ENCODE measurements around the gene LIPT2. TPM values are rescaled to one million over a fixed set of nuclear protein-coding genes. Genes with fewer than 3 reads are reported as not detected.

The LIPT2 gene
- total and polyA plus RNA-seq, 2 experiments from 2014 or later: 8.2 to 16.9 TPM

- no peaks in the 10 kb centered on the region for H3K36me3 Mint-ChIP-seq (ENCODE audit: low read depth)
- peak overlapping the region; percentile 84 for H2AFZ ChIP-seq
- H3K4me3 ChIP-seq: no peak overlapping the region
- no peaks in the 10 kb centered on the region; the same call in 2 of the 3 replicates for H3K9me3 Mint-ChIP-seq
- 0 out of 2 replicates have a peak, but pooled peaks cover 6% of the 10 kb centered on the region for H3K9me2 ChIP-seq (ENCODE audit: insufficient read depth)
- TF ChIP-seq ZNF331 (CRISPR knock-in tag; IDR thresholded peaks at IDR 0.05; ENCODE audit: low read depth) (no peak), EZH2phosphoT487 (IDR thresholded peaks at IDR 0.05; ENCODE audit: unreplicated experiment) (no peak), ZNF114 (CRISPR knock-in tag; IDR thresholded peaks at IDR 0.05) (no peak), NANOG (IDR thresholded peaks at IDR 0.05; ENCODE audit: borderline replicate concordance) (no peak), POLR2AphosphoS5 (IDR thresholded peaks at IDR 0.05; ENCODE audit: low read depth) (no peak), CREB1 (CRISPR knock-in tag; IDR thresholded peaks at IDR 0.05; ENCODE audit: low read depth) (no peak)
- TF ChIP-seq, protein P1, sequence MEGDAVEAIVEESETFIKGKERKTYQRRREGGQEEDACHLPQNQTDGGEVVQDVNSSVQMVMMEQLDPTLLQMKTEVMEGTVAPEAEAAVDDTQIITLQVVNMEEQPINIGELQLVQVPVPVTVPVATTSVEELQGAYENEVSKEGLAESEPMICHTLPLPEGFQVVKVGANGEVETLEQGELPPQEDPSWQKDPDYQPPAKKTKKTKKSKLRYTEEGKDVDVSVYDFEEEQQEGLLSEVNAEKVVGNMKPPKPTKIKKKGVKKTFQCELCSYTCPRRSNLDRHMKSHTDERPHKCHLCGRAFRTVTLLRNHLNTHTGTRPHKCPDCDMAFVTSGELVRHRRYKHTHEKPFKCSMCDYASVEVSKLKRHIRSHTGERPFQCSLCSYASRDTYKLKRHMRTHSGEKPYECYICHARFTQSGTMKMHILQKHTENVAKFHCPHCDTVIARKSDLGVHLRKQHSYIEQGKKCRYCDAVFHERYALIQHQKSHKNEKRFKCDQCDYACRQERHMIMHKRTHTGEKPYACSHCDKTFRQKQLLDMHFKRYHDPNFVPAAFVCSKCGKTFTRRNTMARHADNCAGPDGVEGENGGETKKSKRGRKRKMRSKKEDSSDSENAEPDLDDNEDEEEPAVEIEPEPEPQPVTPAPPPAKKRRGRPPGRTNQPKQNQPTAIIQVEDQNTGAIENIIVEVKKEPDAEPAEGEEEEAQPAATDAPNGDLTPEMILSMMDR (conservative IDR thresholded peaks at IDR 0.05; ENCODE audit: low read depth in 2 of 2): no peak
- DNase-seq (ENCODE audit: low spot score) (no peak), ATAC-seq (no peak)
- H3K27me3 Mint-ChIP-seq (ENCODE audit: insufficient read depth, low read depth, poor library complexity): peaks cover 5% of the 10 kb centered on the region
- H3K4me3 Mint-ChIP-seq: no peak overlapping the region
- H3K27ac Mint-ChIP-seq: no peak overlapping the region
- no peaks in the 10 kb centered on the region for H3F3A ChIP-seq (replicated peaks; ENCODE audit: low read depth)
- H4K20me1 ChIP-seq (replicated peaks; ENCODE audit: insufficient read depth): no peaks in the 10 kb centered on the region
- no peaks in the 10 kb centered on the region for H3K79me2 ChIP-seq (replicated peaks; ENCODE audit: insufficient read depth)
- no peaks in the 10 kb centered on the region for H3K4me1 ChIP-seq (ENCODE audit: insufficient read depth)
- H3K4me2 ChIP-seq: no peak overlapping the region
- H3K4me1 Mint-ChIP-seq: no peaks in the 10 kb centered on the region
- H3K27me3 ChIP-seq (ENCODE audit: insufficient read depth): no peaks in the 10 kb centered on the region
- H3K27ac ChIP-seq (ENCODE audit: low read depth): no peak overlapping the region
- H3K36me3 ChIP-seq (ENCODE audit: insufficient read depth): no peaks in the 10 kb centered on the region
Measured at GRCh38 chr11:74478877-74479731, 14.4 kb downstream of the LIPT2 start.

DNA sequence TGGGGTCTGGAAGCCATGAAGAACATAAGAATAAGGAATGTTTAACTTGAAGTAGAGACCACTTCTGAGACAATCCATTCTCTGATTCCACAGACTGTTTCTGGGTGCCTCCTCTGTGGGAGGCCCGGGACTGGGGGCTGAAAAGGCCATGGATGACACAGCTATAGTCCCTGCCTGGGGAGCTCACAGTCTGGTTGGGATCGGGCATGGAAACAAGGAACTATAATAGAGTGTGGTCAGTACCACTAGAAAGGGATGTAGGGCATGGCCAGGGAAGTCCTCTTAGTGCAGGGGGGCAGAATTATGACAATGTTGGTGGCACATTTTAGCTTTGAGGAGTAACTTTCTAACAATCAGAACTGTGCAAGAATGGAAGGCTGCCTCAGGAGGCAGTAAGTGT, 17.0 kb downstream of the LIPT2 start:
- Histone ChIP-seq H3K4me2 (no peak overlapping the region), H2AFZ (no peak overlapping the region), H3F3A (replicated peaks; ENCODE audit: low read depth) (no peaks in the 10 kb centered on the region), H3K79me2 (replicated peaks; ENCODE audit: insufficient read depth) (no peaks in the 10 kb centered on the region), H4K20me1 (replicated peaks; ENCODE audit: insufficient read depth) (no peaks in the 10 kb centered on the region), H3K4me3 (no peak overlapping the region), H3K36me3 (ENCODE audit: insufficient read depth) (no peaks in the 10 kb centered on the region), H3K9me2 (ENCODE audit: insufficient read depth) (peaks cover 16% of the 10 kb centered on the region; the same call in 1 of the 2 replicates), H3K4me1 (ENCODE audit: insufficient read depth) (no peaks in the 10 kb centered on the region), H3K27me3 (ENCODE audit: insufficient read depth) (no peaks in the 10 kb centered on the region), H3K27ac (ENCODE audit: low read depth) (no peak overlapping the region)
- Mint-ChIP-seq H3K9me3 (no peaks in the 10 kb centered on the region; the same call in 2 of the 3 replicates), H3K4me3 (no peak overlapping the region), H3K36me3 (ENCODE audit: low read depth) (no peaks in the 10 kb centered on the region), H3K27ac (no peak overlapping the region), H3K27me3 (ENCODE audit: insufficient read depth, low read depth, poor library complexity) (peaks cover 8% of the 10 kb centered on the region), H3K4me1 (no peaks in the 10 kb centered on the region)
- no peak for ATAC-seq
- no peak for DNase-seq (ENCODE audit: low spot score)
- TF ChIP-seq NANOG (IDR thresholded peaks at IDR 0.05; ENCODE audit: borderline replicate concordance) (no peak), REST (IDR thresholded peaks at IDR 0.05; ENCODE audit: unreplicated experiment) (no peak), POLR2AphosphoS5 (IDR thresholded peaks at IDR 0.05; ENCODE audit: low read depth) (no peak), EZH2 (IDR thresholded peaks at IDR 0.05; ENCODE audit: low read depth, unreplicated experiment) (no peak), JUNB (IDR thresholded peaks at IDR 0.05; ENCODE audit: unreplicated experiment) (no peak), ZNF114 (CRISPR knock-in tag; IDR thresholded peaks at IDR 0.05) (no peak), CREB1 (CRISPR knock-in tag; IDR thresholded peaks at IDR 0.05; ENCODE audit: low read depth) (no peak), EZH2phosphoT487 (IDR thresholded peaks at IDR 0.05; ENCODE audit: unreplicated experiment) (no peak), STAT1 (IDR thresholded peaks at IDR 0.05; ENCODE audit: unreplicated experiment) (no peak), ZNF331 (CRISPR knock-in tag; IDR thresholded peaks at IDR 0.05; ENCODE audit: low read depth) (no peak)
- TF ChIP-seq, protein P2, sequence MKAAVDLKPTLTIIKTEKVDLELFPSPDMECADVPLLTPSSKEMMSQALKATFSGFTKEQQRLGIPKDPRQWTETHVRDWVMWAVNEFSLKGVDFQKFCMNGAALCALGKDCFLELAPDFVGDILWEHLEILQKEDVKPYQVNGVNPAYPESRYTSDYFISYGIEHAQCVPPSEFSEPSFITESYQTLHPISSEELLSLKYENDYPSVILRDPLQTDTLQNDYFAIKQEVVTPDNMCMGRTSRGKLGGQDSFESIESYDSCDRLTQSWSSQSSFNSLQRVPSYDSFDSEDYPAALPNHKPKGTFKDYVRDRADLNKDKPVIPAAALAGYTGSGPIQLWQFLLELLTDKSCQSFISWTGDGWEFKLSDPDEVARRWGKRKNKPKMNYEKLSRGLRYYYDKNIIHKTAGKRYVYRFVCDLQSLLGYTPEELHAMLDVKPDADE (IDR thresholded peaks at IDR 0.05): no peak
- TF ChIP-seq, protein P1 (conservative IDR thresholded peaks at IDR 0.05; ENCODE audit: low read depth in 2 of 2): no peak
